ENCODE data around the gene TMEM87A. TPM values are rescaled to one million over a fixed set of nuclear protein-coding genes. Genes with fewer than 3 reads are reported as not detected.

TMEM87A gene
- 45.6 and 56.5 TPM in 2 replicates for total RNA-seq

GRCh38 chr15:42272939-42273899, at the start of gene TMEM87A, which contains the start of gene GANC:
TMEM87A (minus strand) TSS chr15:42273433; CDS start chr15:42273398, 35 bp downstream.
GANC (plus strand) TSS chr15:42273201; CDS start chr15:42274482, 1,281 bp downstream.

GRCh38 chr15:42207674-42208579, 65.3 kb downstream of the TMEM87A start, which contains the start of gene VPS39:
VPS39 (minus strand) TSS chr15:42208304; CDS start chr15:42208153, 151 bp downstream.

Other genes starting within 250 kb of the TMEM87A start
- 0.08 TPM in 1 of 2 replicates, not detected in the other for gene PLA2G4D, start 178.9 kb downstream of the TMEM87A start, total RNA-seq
- 0.46 and 1.9 TPM in 2 replicates for gene PLA2G4F, start 116.8 kb downstream of the TMEM87A start, total RNA-seq
- gene VPS39, start 65.1 kb downstream of the TMEM87A start, total RNA-seq = 15.2 and 24.7 TPM in 2 replicates
- 13.2 and 28.3 TPM in 2 replicates for gene GANC, start 232 bp downstream of the TMEM87A start, total RNA-seq
- gene CAPN3, start 86.1 kb upstream of the TMEM87A start, total RNA-seq = 0.99 and 1.6 TPM in 2 replicates
- gene ZNF106, start 217.7 kb upstream of the TMEM87A start, total RNA-seq = 19.3 and 25.7 TPM in 2 replicates
- gene SNAP23, start 222.2 kb upstream of the TMEM87A start, total RNA-seq = 56.9 and 57.2 TPM in 2 replicates

All from hair follicular keratinocyte (primary cell).